ENCODE results near the gene HILPDA. TPM values are rescaled to one million over a fixed set of nuclear protein-coding genes. Genes with fewer than 3 reads are reported as not detected.
"Not testable (repeated sequence)": the region's sequence is repeated elsewhere in the genome, so short reads cannot be mapped to it uniquely, and the experiment has no call there.

Gene HILPDA
- total RNA-seq, 1 experiment from 2014 or later: 31.3 TPM

- H3K4me3 ChIP-seq (ENCODE audit: insufficient read depth, low read depth, low read length); DNase-seq; H3K27me3 ChIP-seq (ENCODE audit: control insufficient read depth, insufficient read depth, low read length); H3K36me3 ChIP-seq (replicated peaks; ENCODE audit: control insufficient read depth, insufficient read depth, low read length): not testable (repeated sequence)
Observed at GRCh38 chr7:128463933-128464332, 8.3 kb downstream of the HILPDA start.

- not testable (repeated sequence) for H3K4me3 ChIP-seq (ENCODE audit: insufficient read depth, low read depth, low read length); H3K36me3 ChIP-seq (replicated peaks; ENCODE audit: control insufficient read depth, insufficient read depth, low read length); H3K27me3 ChIP-seq (ENCODE audit: control insufficient read depth, insufficient read depth, low read length); DNase-seq
Observed at GRCh38 chr7:128466871-128467270, 11.2 kb downstream of the HILPDA start.

- H3K36me3 ChIP-seq (replicated peaks; ENCODE audit: control insufficient read depth, insufficient read depth, low read length); H3K27me3 ChIP-seq (ENCODE audit: control insufficient read depth, insufficient read depth, low read length): not testable (repeated sequence)
- peak within 1 kb of the TSS; percentile 76 for H3K4me3 ChIP-seq (ENCODE audit: insufficient read depth, low read depth, low read length)
- DNase-seq: peak; percentile 85
Observed at GRCh38 chr7:128476402-128477335, 21.0 kb downstream of the HILPDA start, which contains the start of gene METTL2B. METTL2B (plus strand) TSS chr7:128476748; CDS start chr7:128476766, 18 bp downstream.

GRCh38 chr7:128477336-128477690 is 21.6 kb downstream of the HILPDA start:
- peak overlapping the region; percentile 76 for H3K4me3 ChIP-seq (ENCODE audit: insufficient read depth, low read depth, low read length)
- H3K27me3 ChIP-seq (ENCODE audit: control insufficient read depth, insufficient read depth, low read length); H3K36me3 ChIP-seq (replicated peaks; ENCODE audit: control insufficient read depth, insufficient read depth, low read length): not testable (repeated sequence)
- peak; percentile 1 for DNase-seq

- DNase-seq; H3K4me3 ChIP-seq (ENCODE audit: insufficient read depth, low read depth, low read length); H3K27me3 ChIP-seq (ENCODE audit: control insufficient read depth, insufficient read depth, low read length); H3K36me3 ChIP-seq (replicated peaks; ENCODE audit: control insufficient read depth, insufficient read depth, low read length): not testable (repeated sequence)
Observed at GRCh38 chr7:128479082-128479481, 23.4 kb downstream of the HILPDA start.

- DNase-seq; H3K36me3 ChIP-seq (replicated peaks; ENCODE audit: control insufficient read depth, insufficient read depth, low read length); H3K27me3 ChIP-seq (ENCODE audit: control insufficient read depth, insufficient read depth, low read length); H3K4me3 ChIP-seq (ENCODE audit: insufficient read depth, low read depth, low read length): not testable (repeated sequence)
Observed at GRCh38 chr7:128488134-128488533, 32.5 kb downstream of the HILPDA start.

- no peaks in the 10 kb centered on the region for H3K27me3 ChIP-seq (ENCODE audit: control insufficient read depth, insufficient read depth, low read length)
- no peak for DNase-seq
- no peak overlapping the region for H3K4me3 ChIP-seq (ENCODE audit: insufficient read depth, low read depth, low read length)
- H3K36me3 ChIP-seq (replicated peaks; ENCODE audit: control insufficient read depth, insufficient read depth, low read length): peaks cover 16% of the 10 kb centered on the region
Observed at GRCh38 chr7:128497405-128497804, 41.7 kb downstream of the HILPDA start.

GRCh38 chr7:128505416-128505815 is 49.7 kb downstream of the HILPDA start:
- not testable (repeated sequence) for H3K36me3 ChIP-seq (replicated peaks; ENCODE audit: control insufficient read depth, insufficient read depth, low read length); DNase-seq; H3K27me3 ChIP-seq (ENCODE audit: control insufficient read depth, insufficient read depth, low read length); H3K4me3 ChIP-seq (ENCODE audit: insufficient read depth, low read depth, low read length)

- not testable (repeated sequence) for H3K27me3 ChIP-seq (ENCODE audit: control insufficient read depth, insufficient read depth, low read length); DNase-seq; H3K4me3 ChIP-seq (ENCODE audit: insufficient read depth, low read depth, low read length); H3K36me3 ChIP-seq (replicated peaks; ENCODE audit: control insufficient read depth, insufficient read depth, low read length)
Observed at GRCh38 chr7:128506819-128507218, 51.1 kb downstream of the HILPDA start.

GRCh38 chr7:128507321-128507993 is 51.8 kb downstream of the HILPDA start:
- DNase-seq; H3K27me3 ChIP-seq (ENCODE audit: control insufficient read depth, insufficient read depth, low read length); H3K36me3 ChIP-seq (replicated peaks; ENCODE audit: control insufficient read depth, insufficient read depth, low read length); H3K4me3 ChIP-seq (ENCODE audit: insufficient read depth, low read depth, low read length): not testable (repeated sequence)

Other genes with a start within 250 kb of the HILPDA start
- gene LEP, start 214.6 kb upstream of the HILPDA start, total RNA-seq (2014; rRNA removed; shearing (Covaris generic)): not detected in 2 replicates
- 24.2 and 29.4 TPM in 2 replicates for gene RBM28, start 112.0 kb upstream of the HILPDA start, total RNA-seq (2014; rRNA removed; shearing (Covaris generic))
- 0.14 and 0.67 TPM in 2 replicates for gene PRRT4, start 94.2 kb upstream of the HILPDA start, total RNA-seq (2014; rRNA removed; shearing (Covaris generic))
- 27.2 and 45.7 TPM in 2 replicates for gene IMPDH1, start 45.9 kb upstream of the HILPDA start, total RNA-seq (2014; rRNA removed; shearing (Covaris generic))
- 39.5 TPM in 2 replicates for gene METTL2B, start 20.9 kb downstream of the HILPDA start, total RNA-seq (2014; rRNA removed; shearing (Covaris generic))
- not detected in 2 replicates for gene GARIN1A, start 216.4 kb downstream of the HILPDA start, total RNA-seq (2014; rRNA removed; shearing (Covaris generic))